Small intestine (tissue), 7 donors: ENCODE data around the gene CDC45. TPM values are rescaled to one million over a fixed set of nuclear protein-coding genes. Genes with fewer than 3 reads are reported as not detected.

Experiments
- DNase-seq, 2 donors: peaks; one replicate each; pipeline versions ENCODE4 v3.0.0 to v3.0.0-alpha.2; 2013
- FAIRE-seq: peaks from 2 replicates; lab custom pipeline; 2012; peaks lifted over from hg19 to GRCh38; lab: Jason Lieb, UNC
- H3K27ac ChIP-seq, 3 donors: one replicate each; pipeline ENCODE4 v1.5.1; 2013; ENCODE audit warnings: low read length in 2 of 3, mild to moderate bottlenecking in 2 of 3, control low read depth in 1 of 3, inconsistent platforms in 1 of 3, low read depth in 1 of 3, moderate library complexity in 1 of 3
- H3K27me3 ChIP-seq, 3 donors: one replicate each; pipeline ENCODE4 v1.6.1; 2013; ENCODE audit warnings: low read length in 3 of 3, inconsistent platforms in 1 of 3; ENCODE audit not compliant: control insufficient read depth in 3 of 3, insufficient read depth in 3 of 3
- H3K36me3 ChIP-seq, 3 donors: one replicate each; pipeline ENCODE4 v1.6.1; 2013; ENCODE audit warnings: low read length in 3 of 3, inconsistent platforms in 1 of 3, low read depth in 1 of 3, mild to moderate bottlenecking in 1 of 3, moderate library complexity in 1 of 3; ENCODE audit not compliant: control insufficient read depth in 3 of 3, insufficient read depth in 2 of 3
- H3K4me1 ChIP-seq, 3 donors: one replicate each; pipeline ENCODE4 v1.6.1; 2013; ENCODE audit warnings: low read length in 2 of 3, inconsistent platforms in 1 of 3, low read depth in 1 of 3, mild to moderate bottlenecking in 1 of 3, moderate library complexity in 1 of 3; ENCODE audit not compliant: control insufficient read depth in 3 of 3, insufficient read depth in 2 of 3
- H3K4me3 ChIP-seq, 3 donors: one replicate each; pipeline ENCODE4 v1.5.1; 2013; ENCODE audit warnings: low read length in 3 of 3, control low read depth in 1 of 3, inconsistent platforms in 1 of 3, low read depth in 1 of 3, mild to moderate bottlenecking in 1 of 3, moderate library complexity in 1 of 3
- H3K9me3 ChIP-seq, 2 donors: one replicate each; pipeline ENCODE4 v1.6.1; 2013; ENCODE audit warnings: low read depth in 1 of 2, low read length in 1 of 2; ENCODE audit not compliant: control insufficient read depth in 2 of 2, insufficient read depth in 1 of 2
- WGBS, 3 donors: extraction: QIAGEN DNeasy Blood & Tissue Kit; methylation state at CpG; one replicate each; pipeline ENCODE4 v1.1.7; 2013; 5-methylcytosine and 5-hydroxymethylcytosine counted together
- polyA plus RNA-seq, 4 donors: library from polyadenylated mRNA; stranded (reverse) in 3 of 4; unstranded in 1 of 4; fragments of 200-250 nt in 3 of 4; fragments of 120-200 nt in 1 of 4; gene quantifications; one replicate each; pipeline versions ENCODE4 v1.2.1 to v1.2.3, GENCODE V29; 2013
- donor health status: healthy with polysubstance abuse.
- donor health status: control.
- donor health status: control.
- donor health status: Bipolar disorder and iron deficiency.
- donor health status: healthy.

CDC45 gene
- polyA plus RNA-seq, 4 donors = 2.2 to 13.8 (median 5.6) TPM

GRCh38 chr22:19559956-19560355 lies 80.2 kb downstream of the CDC45 start:
- 85 to 96% (median 93%) methylated on average over 2 of the region's 2 CpGs for WGBS, 3 donors
- H3K36me3 ChIP-seq = no peaks in the 10 kb centered on the region
- FAIRE-seq = no peak
- no peak for DNase-seq
- H3K27ac ChIP-seq = no peak overlapping the region
- H3K27me3 ChIP-seq = no peaks in the 10 kb centered on the region
- H3K4me3 ChIP-seq = no peak overlapping the region
- no peaks in the 10 kb centered on the region for H3K9me3 ChIP-seq
- no peaks in the 10 kb centered on the region for H3K4me1 ChIP-seq

GRCh38 chr22:19565382-19566278 lies 85.9 kb downstream of the CDC45 start:
- H3K36me3 ChIP-seq = no peaks in the 10 kb centered on the region
- H3K9me3 ChIP-seq = no peaks in the 10 kb centered on the region
- H3K27ac ChIP-seq = no peak overlapping the region
- DNase-seq = peak in 1 of 2 donors; percentile 32
- no peak for FAIRE-seq
- no peak overlapping the region for H3K4me3 ChIP-seq
- H3K4me1 ChIP-seq = no peaks in the 10 kb centered on the region
- 65 to 73% (median 73%) methylated on average over 11 of the region's 11 CpGs for WGBS, 3 donors
- H3K27me3 ChIP-seq = peaks cover 0 to 3% (median 0%) of the 10 kb centered on the region in 3 donors

GRCh38 chr22:19566279-19567156 lies 86.8 kb downstream of the CDC45 start:
- FAIRE-seq (no peak), DNase-seq (no peak)
- no peak overlapping the region for H3K4me3 ChIP-seq
- peaks cover 0 to 3% (median 0%) of the 10 kb centered on the region in 3 donors for H3K27me3 ChIP-seq
- H3K4me1 ChIP-seq = no peaks in the 10 kb centered on the region
- no peaks in the 10 kb centered on the region for H3K9me3 ChIP-seq
- peak overlapping the region in 1 of 3 donors; percentile 50 for H3K27ac ChIP-seq
- H3K36me3 ChIP-seq = no peaks in the 10 kb centered on the region
- 84 to 90% (median 87%) methylated on average over 43 to 52 of the region's 52 CpGs for WGBS, 3 donors

GRCh38 chr22:19567157-19568009 lies 87.7 kb downstream of the CDC45 start:
- 80 to 91% (median 88%) methylated on average over 24 of the region's 24 CpGs for WGBS, 3 donors
- H3K27ac ChIP-seq = peak overlapping the region in 1 of 3 donors; percentile 60
- H3K9me3 ChIP-seq = no peaks in the 10 kb centered on the region
- peaks cover 0 to 3% (median 0%) of the 10 kb centered on the region in 3 donors for H3K27me3 ChIP-seq
- H3K4me1 ChIP-seq = no peaks in the 10 kb centered on the region
- no peak overlapping the region for H3K4me3 ChIP-seq
- FAIRE-seq (no peak), DNase-seq (no peak)
- no peaks in the 10 kb centered on the region for H3K36me3 ChIP-seq

GRCh38 chr22:19568337-19569275 lies 88.9 kb downstream of the CDC45 start:
- WGBS, 3 donors = 75 to 80% (median 79%) methylated on average over 9 of the region's 9 CpGs
- FAIRE-seq (no peak), DNase-seq (no peak)
- H3K9me3 ChIP-seq = no peaks in the 10 kb centered on the region
- peaks cover 0 to 3% (median 0%) of the 10 kb centered on the region in 3 donors for H3K27me3 ChIP-seq
- H3K36me3 ChIP-seq = no peaks in the 10 kb centered on the region
- no peak overlapping the region for H3K4me3 ChIP-seq
- H3K27ac ChIP-seq = peak overlapping the region in 1 of 3 donors; percentile 12
- no peaks in the 10 kb centered on the region for H3K4me1 ChIP-seq

GRCh38 chr22:19569276-19569640 lies 89.5 kb downstream of the CDC45 start:
- no peak for FAIRE-seq
- 22 to 68% (median 25%) methylated on average over 1 of the region's 1 CpG for WGBS, 3 donors

GRCh38 chr22:19569976-19570375 lies 90.3 kb downstream of the CDC45 start:
- DNase-seq (no peak), FAIRE-seq (no peak)
- Histone ChIP-seq H3K4me1 (no peaks in the 10 kb centered on the region), H3K36me3 (no peaks in the 10 kb centered on the region), H3K9me3 (no peaks in the 10 kb centered on the region), H3K4me3 (no peak overlapping the region), H3K27ac (no peak overlapping the region), H3K27me3 (peaks cover 0 to 3% (median 0%) of the 10 kb centered on the region in 3 donors)
- 86 to 92% (median 89%) methylated on average over 2 of the region's 2 CpGs for WGBS, 3 donors

More at GRCh38 chr22:19569276-19569640, 89.5 kb downstream of the CDC45 start:
- Histone ChIP-seq H3K9me3 (no peaks in the 10 kb centered on the region), H3K4me3 (no peak overlapping the region), H3K27ac (no peak overlapping the region), H3K36me3 (no peaks in the 10 kb centered on the region), H3K27me3 (peaks cover 0 to 3% (median 0%) of the 10 kb centered on the region in 3 donors), H3K4me1 (no peaks in the 10 kb centered on the region)
- DNase-seq = no peak
